ENCODE measurements around the gene SAPCD2. TPM values are rescaled to one million over a fixed set of nuclear protein-coding genes. Genes with fewer than 3 reads are reported as not detected.

The SAPCD2 gene
- total and polyA plus RNA-seq, 2 of the 8 experiments (the other 6 are each of a cell fraction or from before 2014, with no cell fraction given), result 12.7 to 32.1 TPM

- H2BK5ac ChIP-seq (ENCODE audit: low read depth, low read length), result no peak overlapping the region
- no peak overlapping the region for H3K4me3 ChIP-seq (ENCODE audit: extremely low read depth in 1 of 4, insufficient read depth in 2 of 4, low read depth in 3 of 4, low read length in 4 of 4)
- H3K27ac ChIP-seq (ENCODE audit: low read depth, low read length), result no peak overlapping the region
- no peak overlapping the region for H2AFZ ChIP-seq (ENCODE audit: low read length)
- CTCF ChIA-PET (ENCODE audit: partially characterized antibody), result interaction anchor here (0.8 to 7.2 kb wide), 6 partner anchors 13 to 69 kb away, joined by 3 to 54 read pairs (median 4); partner anchors contain the start of genes ABCA2 and FUT7
- H3K4me1 ChIP-seq (replicated peaks in 1 of 4; ENCODE audit: control insufficient read depth in 3 of 4, insufficient read depth in 4 of 4, low read length in 3 of 4), result peaks cover 0 to 7% (median under 1%) of the 10 kb centered on the region in 4 experiments; a peak in 2 of 7 replicates
- H3K9ac ChIP-seq (replicated peaks in 1 of 4; ENCODE audit: extremely low read depth in 1 of 4, low read depth in 3 of 4, low read length in 3 of 4), result no peak overlapping the region
- H3K56ac ChIP-seq (replicated peaks; ENCODE audit: insufficient read length, low read depth, low read length), result no peak overlapping the region
- H3K23me2 ChIP-seq (ENCODE audit: low read depth, low read length), result no peaks in the 10 kb centered on the region; the same call in 1 of the 2 replicates
- no peak overlapping the region for H3K4ac ChIP-seq (replicated peaks; ENCODE audit: insufficient read length, low read depth, low read length)
- peaks cover 0 to 27% of the 10 kb centered on the region in 2 experiments; a peak in 2 of 4 replicates for H3K9me3 ChIP-seq (ENCODE audit: insufficient read depth in 2 of 2, low read depth in 1 of 2, low read length in 1 of 2)
- no peak overlapping the region for H3K23ac ChIP-seq (ENCODE audit: insufficient read length)
- no peak overlapping the region for H4K91ac ChIP-seq (replicated peaks; ENCODE audit: insufficient read length, low read length)
- H4K8ac ChIP-seq (ENCODE audit: extremely low read depth, insufficient read depth, low read length), result no peak overlapping the region
- no peak overlapping the region for H3K18ac ChIP-seq (ENCODE audit: extremely low read depth, low read length)
- peaks cover 0 to 13% (median 0%) of the 10 kb centered on the region in 4 experiments; a peak in 1 of 8 replicates for H3K36me3 ChIP-seq (ENCODE audit: control insufficient read depth in 2 of 4, insufficient read depth in 4 of 4, low read length in 3 of 4)
- no peak for FAIRE-seq
- H3K27me3 ChIP-seq (replicated peaks in 1 of 4; ENCODE audit: control insufficient read depth in 3 of 4, extremely low read depth in 1 of 4, insufficient read depth in 3 of 4, low read length in 3 of 4), result no peaks in the 10 kb centered on the region; a peak in 1 of 7 replicates
- no peak overlapping the region for H2BK15ac ChIP-seq (ENCODE audit: low read length)
- H3K4me2 ChIP-seq (ENCODE audit: insufficient read depth in 1 of 2, low read depth in 2 of 2, low read length in 2 of 2), result no peak overlapping the region
- POLR2A ChIA-PET (ENCODE audit: partially characterized antibody), result no interaction called here
- no peak overlapping the region for H4K5ac ChIP-seq (ENCODE audit: insufficient read length, low read depth, low read length)
- no peaks in the 10 kb centered on the region for H3K79me2 ChIP-seq (ENCODE audit: control insufficient read depth in 1 of 2, insufficient read depth in 2 of 2, low read length in 2 of 2)
- H4K20me1 ChIP-seq (replicated peaks in 1 of 2; ENCODE audit: control insufficient read depth in 1 of 2, insufficient read depth in 2 of 2, low read length in 2 of 2), result peaks cover 0 to 5% of the 10 kb centered on the region in 2 experiments
- 0 out of 2 replicates have a peak overlapping the region, but pooled peaks have one; percentile 14 for H2BK12ac ChIP-seq (ENCODE audit: low read depth, low read length)
- WGBS, 2 experiments (ENCODE audit: extremely low coverage in 1 of 2, insufficient coverage in 1 of 2, insufficient read length in 1 of 2, insufficient replicate concordance in 2 of 2, low coverage in 1 of 2, low lambda C conversion rate in 2 of 2, missing lambda C conversion rate in 1 of 2), result 94% methylated on average over 24 of the region's 28 CpGs; no CpG with 5 or more reads in 1 of the 2 experiments
- TF ChIP-seq HDAC6 (IDR thresholded peaks at IDR 0.05; ENCODE audit: low read depth, low read length) (no peak), SAP30 (IDR thresholded peaks at IDR 0.05; ENCODE audit: insufficient read depth, insufficient replicate concordance, low read length) (no peak), POU5F1 (IDR thresholded peaks at IDR 0.05; ENCODE audit: low read depth, low read length) (no peak), JUND (IDR thresholded peaks at IDR 0.05; ENCODE audit: low read length) (no peak), RFX5 (IDR thresholded peaks at IDR 0.05; ENCODE audit: borderline replicate concordance, low read depth, low read length) (no peak)
- no peak for DNase-seq (ENCODE audit: low read depth in 1 of 2, low spot score in 2 of 2)
- no peak overlapping the region for H3K14ac ChIP-seq (ENCODE audit: insufficient read length)
- H3K79me1 ChIP-seq (ENCODE audit: low read depth, low read length), result no peaks in the 10 kb centered on the region
- H2BK20ac ChIP-seq (ENCODE audit: low read length), result no peak overlapping the region
- no peak overlapping the region for H2AK5ac ChIP-seq (ENCODE audit: low read depth, low read length)
- H2BK120ac ChIP-seq (replicated peaks; ENCODE audit: low read depth, low read length), result no peak overlapping the region
Observed at GRCh38 chr9:137017071-137017470, 53.3 kb downstream of the SAPCD2 start.
